CD14-positive monocyte (primary cell): ENCODE results near the gene SGMS1. TPM values are rescaled to one million over a fixed set of nuclear protein-coding genes. Genes with fewer than 3 reads are reported as not detected.

Experiments used
- DNase-seq, 3 donors: peaks; one replicate each; pipeline ENCODE4 v3.0.0-alpha.2; 2011 to 2022
- H2AFZ ChIP-seq: 2 replicates; pipeline ENCODE4 v1.6.0; 2012; ENCODE audit warnings: mild to moderate bottlenecking, low read depth, low read length, inconsistent platforms; ENCODE audit not compliant: insufficient read depth, poor library complexity, severe bottlenecking
- H3K27ac ChIP-seq, 2 donors: 1 replicate in 1 of 2; 2 replicates in 1 of 2; pipeline ENCODE4 v1.5.1; 2012 to 2013; ENCODE audit warnings: low read length in 2 of 2, control low read depth in 1 of 2, inconsistent platforms in 1 of 2, low read depth in 1 of 2, mild to moderate bottlenecking in 1 of 2
- H3K27me3 ChIP-seq, 2 donors: one replicate each; pipeline versions ENCODE4 v1.6.0 to v1.6.1; 2011 to 2013; ENCODE audit warnings: low read length in 2 of 2; ENCODE audit not compliant: control insufficient read depth in 2 of 2, insufficient read depth in 2 of 2
- H3K36me3 ChIP-seq, 2 donors: replicated peaks in 1 of 2; 1 replicate in 1 of 2; 2 replicates in 1 of 2; pipeline versions ENCODE4 v1.5.1 to v1.6.1; 2012 to 2013; ENCODE audit warnings: low read length in 2 of 2, control low read depth in 1 of 2, inconsistent platforms in 1 of 2, mild to moderate bottlenecking in 1 of 2; ENCODE audit not compliant: insufficient read depth in 2 of 2, control insufficient read depth in 1 of 2
- H3K4me1 ChIP-seq, 2 donors: 1 replicate in 1 of 2; 2 replicates in 1 of 2; pipeline versions ENCODE4 v1.5.1 to v1.6.1; 2012 to 2013; ENCODE audit warnings: low read length in 2 of 2, control low read depth in 1 of 2, inconsistent platforms in 1 of 2, mild to moderate bottlenecking in 1 of 2, moderate library complexity in 1 of 2; ENCODE audit not compliant: insufficient read depth in 2 of 2, control insufficient read depth in 1 of 2
- H3K4me2 ChIP-seq: replicated peaks from 2 replicates; pipeline ENCODE3; 2012; ENCODE audit warnings: low read length, moderate library complexity, mild to moderate bottlenecking; ENCODE audit not compliant: poor library complexity, severe bottlenecking; ENCODE audit errors: extremely low read depth
- H3K4me3 ChIP-seq, 3 experiments: fragments of 200-600 bp in 1 of 3; sonication (generic) in 1 of 3; replicated peaks in 1 of 3; 1 replicate in 2 of 3; 2 replicates in 1 of 3; pipeline ENCODE4 v1.5.1; 2011 to 2013; ENCODE audit warnings: low read length in 3 of 3, mild to moderate bottlenecking in 3 of 3, control low read depth in 2 of 3, low read depth in 2 of 3, inconsistent platforms in 1 of 3, moderate library complexity in 1 of 3
- H3K79me2 ChIP-seq: 2 replicates; pipeline ENCODE4 v1.6.0; 2012; ENCODE audit warnings: mild to moderate bottlenecking, control low read depth, inconsistent platforms, low read length, moderate library complexity; ENCODE audit not compliant: insufficient read depth
- H3K9ac ChIP-seq: 2 replicates; pipeline ENCODE4 v1.6.0; 2017; ENCODE audit warnings: low read length, mild to moderate bottlenecking; ENCODE audit not compliant: insufficient read depth, poor library complexity, severe bottlenecking
- H3K9me3 ChIP-seq, 2 donors: replicated peaks in 1 of 2; 1 replicate in 1 of 2; 2 replicates in 1 of 2; pipeline versions ENCODE4 v1.5.1 to v1.6.1; 2012 to 2013; ENCODE audit warnings: low read length in 2 of 2, control low read depth in 1 of 2; ENCODE audit not compliant: control insufficient read depth in 1 of 2, insufficient read depth in 1 of 2
- H4K20me1 ChIP-seq: 2 replicates; pipeline ENCODE4 v1.6.0; 2012; ENCODE audit warnings: mild to moderate bottlenecking, low read length, control low read depth, moderate library complexity; ENCODE audit not compliant: insufficient read depth
- H3K27ac Mint-ChIP-seq, 7 donors: one replicate each; pipeline ENCODE4 v1.8.0; 2020; ENCODE audit warnings: mild to moderate bottlenecking in 7 of 7, mixed read lengths in 7 of 7, moderate library complexity in 6 of 7, inconsistent platforms in 2 of 7
- H3K27me3 Mint-ChIP-seq, 3 donors: one replicate each; pipeline ENCODE4 v1.8.0; 2021 to 2022; ENCODE audit warnings: low read depth in 3 of 3, mild to moderate bottlenecking in 3 of 3, mixed read lengths in 3 of 3, moderate library complexity in 3 of 3, inconsistent platforms in 1 of 3
- H3K36me3 Mint-ChIP-seq, 2 donors: one replicate each; pipeline ENCODE4 v1.8.0; 2020; ENCODE audit warnings: mixed read lengths in 2 of 2, inconsistent platforms in 1 of 2, mild to moderate bottlenecking in 1 of 2
- H3K4me1 Mint-ChIP-seq: one replicate; pipeline ENCODE4 v1.8.0; 2020; ENCODE audit warnings: mild to moderate bottlenecking, mixed read lengths
- H3K4me3 Mint-ChIP-seq, 2 donors: one replicate each; pipeline ENCODE4 v1.8.0; 2020; ENCODE audit warnings: mild to moderate bottlenecking in 2 of 2, mixed read lengths in 2 of 2, moderate library complexity in 1 of 2
- H3K9me3 Mint-ChIP-seq, 7 donors: one replicate each; pipeline ENCODE4 v1.8.0; 2020 to 2022; ENCODE audit warnings: mixed read lengths in 7 of 7, mild to moderate bottlenecking in 6 of 7, moderate library complexity in 6 of 7, inconsistent platforms in 2 of 7
- CTCF ChIP-seq: fragments of 200-600 bp; IDR thresholded peaks from one replicate; pipeline ENCODE4 v1.8.0; 2022; ENCODE audit warnings: antibody characterized with exemption, mild to moderate bottlenecking
- WGBS: methylation state at CpG from one replicate; pipeline ENCODE4 v1.1.5; 2013; ENCODE audit warnings: missing lambda C conversion rate; ENCODE audit not compliant: insufficient coverage; 5-methylcytosine and 5-hydroxymethylcytosine counted together
- intact Hi-C, 2 donors: fragments of 100-400 bp; cut with micrococcal nuclease; formaldehyde crosslinking; loops; one replicate each; pipeline versions ENCODE4 v1.15.0 to v1.15.1; 2023
- polyA plus RNA-seq, 3 donors: library from polyadenylated mRNA; depleted of rRNA in 1 of 3; unstranded in 2 of 3; stranded (reverse) in 1 of 3; fragments of 300-500 nt in 2 of 3; fragments of >200 nt in 1 of 3; fragmentation: Illumina TruSeq in 2 of 3; gene quantifications; 1 replicate in 2 of 3; 2 replicates in 1 of 3; pipeline ENCODE4 v1.2.3, GENCODE V29; 2012 to 2021

The SGMS1 gene
- polyA plus RNA-seq, 3 donors = 19.5 to 20.6 (median 20.4) TPM

GRCh38 chr10:50347394-50347802 is 276.4 kb downstream of the SGMS1 start:
- Mint-ChIP-seq H3K27me3 (no peaks in the 10 kb centered on the region), H3K27ac (peak overlapping the region in 3 of 7 donors; percentile 31 to 56 (median 51))
- WGBS = no CpG with 5 or more reads among the region's 1 CpG

GRCh38 chr10:50346942-50347341 is 276.8 kb downstream of the SGMS1 start:
- H3K36me3 Mint-ChIP-seq = peaks cover 39 to 47% of the 10 kb centered on the region in 2 donors
- no peaks in the 10 kb centered on the region for H3K27me3 Mint-ChIP-seq
- Histone ChIP-seq H3K9ac (no peak overlapping the region), H3K36me3 (peaks cover 21 to 28% of the 10 kb centered on the region in 2 donors), H3K9me3 (peaks cover 13 to 15% of the 10 kb centered on the region in 2 donors), H2AFZ (no peak overlapping the region), H3K4me2 (no peak overlapping the region), H3K4me3 (no peak overlapping the region), H3K27me3 (no peaks in the 10 kb centered on the region), H3K27ac (no peak overlapping the region), H3K79me2 (peaks cover 58% of the 10 kb centered on the region), H3K4me1 (no peaks in the 10 kb centered on the region), H4K20me1 (peaks cover 86% of the 10 kb centered on the region)
- 100% methylated on average over 1 of the region's 2 CpGs for whole genome bisulfite sequencing
- TF ChIP-seq CTCF = no peak
- intact Hi-C loops = no loop called here
- no peak overlapping the region for H3K4me3 Mint-ChIP-seq
- H3K4me1 Mint-ChIP-seq = peaks cover 17% of the 10 kb centered on the region
- no peak for DNase-seq
- peaks cover 12 to 31% (median 16%) of the 10 kb centered on the region in 7 donors for H3K9me3 Mint-ChIP-seq
- H3K27ac Mint-ChIP-seq = peak overlapping the region in 2 of 7 donors; percentile 23 to 56

More at GRCh38 chr10:50347394-50347802, 276.4 kb downstream of the SGMS1 start:
- H3K36me3 Mint-ChIP-seq = peaks cover 35 to 42% of the 10 kb centered on the region in 2 donors
- H4K20me1 ChIP-seq = peaks cover 86% of the 10 kb centered on the region
- peak in 1 of 3 donors; percentile 33 for DNase-seq
- H3K9me3 ChIP-seq = peaks cover 13 to 15% of the 10 kb centered on the region in 2 donors
- H3K4me2 ChIP-seq = no peak overlapping the region
- H3K9ac ChIP-seq = no peak overlapping the region
- H3K27me3 ChIP-seq = no peaks in the 10 kb centered on the region
- peaks cover 21 to 26% of the 10 kb centered on the region in 2 donors for H3K36me3 ChIP-seq
- no peaks in the 10 kb centered on the region for H3K4me1 ChIP-seq
- peaks cover 17% of the 10 kb centered on the region for H3K4me1 Mint-ChIP-seq
- peaks cover 12 to 33% (median 16%) of the 10 kb centered on the region in 7 donors for H3K9me3 Mint-ChIP-seq
- peaks cover 62% of the 10 kb centered on the region for H3K79me2 ChIP-seq
- intact Hi-C loops = no loop called here
- H3K27ac ChIP-seq = no peak overlapping the region
- no peak overlapping the region for H3K4me3 Mint-ChIP-seq
- H3K4me3 ChIP-seq = no peak overlapping the region
- no peak overlapping the region for H2AFZ ChIP-seq
- TF ChIP-seq CTCF = no peak
